Skin of body (tissue), 2 donors: ENCODE data around the gene MCOLN3. TPM values are rescaled to one million over a fixed set of nuclear protein-coding genes. Genes with fewer than 3 reads are reported as not detected.
"Not testable (repeated sequence)": the region's sequence is repeated elsewhere in the genome, so short reads cannot be mapped to it uniquely, and the experiment has no call there.

Experiments used
- DNase-seq: peaks from one replicate; lab custom pipeline; 2025; lab: John Stamatoyannopoulos, UW
- total RNA-seq: library from RNA; depleted of rRNA; stranded (reverse); fragments of >200 nt; gene quantifications from one replicate; pipeline ENCODE4 v1.2.3, GENCODE V29; 2014

MCOLN3 gene
- total RNA-seq, 1 donor from 2014 or later = 1.6 TPM

DNA sequence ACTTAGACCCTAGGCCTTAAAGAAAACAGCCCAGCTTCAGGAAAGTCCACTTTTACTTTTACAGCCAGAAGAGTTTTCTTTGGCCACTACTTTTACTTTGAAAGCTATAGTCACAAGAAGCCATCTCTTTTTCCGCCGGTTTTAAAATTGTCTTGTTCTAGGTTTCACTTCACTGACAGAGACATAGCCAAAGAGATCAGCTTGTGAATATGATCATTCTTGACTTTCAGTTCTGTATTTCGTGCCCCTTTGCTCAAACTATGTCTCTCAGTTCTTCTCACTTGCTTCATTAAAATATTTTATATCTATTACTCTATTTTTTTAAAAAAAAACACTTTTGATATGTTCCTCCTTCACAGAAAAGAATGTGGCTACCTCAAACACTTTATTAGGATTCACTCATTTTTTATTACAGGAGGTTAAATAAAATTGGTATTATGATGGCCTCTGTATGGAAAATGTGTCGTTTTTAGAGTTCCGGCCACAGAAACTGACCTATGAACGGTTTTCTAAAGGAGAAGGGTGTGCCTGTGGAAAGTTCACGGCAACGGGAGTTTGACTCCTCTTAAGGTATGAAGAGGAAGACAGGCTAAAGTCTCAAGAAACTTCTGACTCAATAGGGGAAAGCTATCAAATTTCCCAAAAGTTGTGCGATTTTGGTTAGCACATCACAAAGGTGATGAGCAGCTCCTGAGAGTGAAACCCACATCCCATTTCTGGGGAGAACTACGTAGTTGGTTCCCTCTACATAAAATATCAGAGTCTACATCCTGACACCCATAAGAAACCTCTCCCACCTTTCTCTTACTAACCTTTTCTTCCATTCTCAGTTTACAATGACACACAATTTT, 52.6 kb downstream of the MCOLN3 start:
- no peak for DNase-seq

DNA sequence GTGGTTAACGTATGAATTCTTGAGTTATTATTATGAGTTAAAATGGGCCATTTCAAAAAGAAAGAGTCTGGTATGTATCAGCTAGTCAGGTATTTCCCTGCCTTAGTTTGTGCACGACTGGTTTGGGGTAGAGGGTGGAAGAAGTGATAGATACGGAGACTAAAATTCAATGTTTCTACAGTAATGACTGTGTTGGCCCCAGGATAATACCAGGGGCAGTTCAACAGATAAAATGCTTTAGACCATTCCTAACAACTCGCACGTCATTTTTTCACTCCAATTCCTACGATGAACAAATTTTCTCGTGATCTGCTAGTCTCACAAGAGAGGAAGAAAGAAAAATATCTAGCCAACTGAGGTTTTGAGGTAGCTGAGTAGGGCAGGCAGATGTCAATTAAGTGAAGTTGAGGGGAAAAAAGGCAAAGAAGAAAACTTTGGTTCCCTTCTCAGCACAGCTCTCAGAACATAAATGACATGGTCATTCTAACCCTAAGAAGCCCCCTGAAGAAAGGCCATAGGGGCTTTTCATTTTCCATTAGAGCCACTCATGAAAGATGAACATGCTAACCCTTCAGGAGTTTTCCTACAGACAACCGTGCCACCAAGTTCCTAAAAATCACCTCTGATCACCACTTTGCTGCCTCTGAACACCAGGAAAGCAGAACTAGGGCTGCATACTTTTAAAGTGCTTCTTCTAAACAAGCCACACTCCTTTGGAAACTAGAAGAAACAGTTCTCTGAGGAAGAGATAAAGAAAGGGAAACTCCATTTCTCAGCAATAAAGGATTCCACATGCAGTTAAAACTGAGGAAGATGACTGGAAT, 57.0 kb downstream of the MCOLN3 start:
- no peak for DNase-seq

DNA sequence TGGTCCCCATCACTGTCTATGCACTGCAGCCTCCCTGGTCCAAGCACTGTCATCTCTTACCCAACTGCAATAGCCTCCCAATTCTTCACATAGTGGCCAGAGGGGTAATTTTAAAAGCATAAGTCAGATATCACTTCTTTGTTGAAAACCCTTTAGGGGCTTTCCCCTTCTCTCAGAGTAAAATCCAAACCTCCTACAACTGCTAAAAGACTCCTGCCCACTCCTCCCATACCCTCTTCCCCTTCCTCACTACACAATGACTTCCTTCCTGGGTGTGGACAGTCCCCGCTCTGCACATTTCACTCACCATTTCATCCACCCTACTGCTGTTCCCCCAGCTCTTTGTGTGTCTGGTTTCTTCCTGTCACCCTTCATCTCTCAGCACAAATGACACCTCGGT, 59.7 kb downstream of the MCOLN3 start:
- no peak for DNase-seq

DNA sequence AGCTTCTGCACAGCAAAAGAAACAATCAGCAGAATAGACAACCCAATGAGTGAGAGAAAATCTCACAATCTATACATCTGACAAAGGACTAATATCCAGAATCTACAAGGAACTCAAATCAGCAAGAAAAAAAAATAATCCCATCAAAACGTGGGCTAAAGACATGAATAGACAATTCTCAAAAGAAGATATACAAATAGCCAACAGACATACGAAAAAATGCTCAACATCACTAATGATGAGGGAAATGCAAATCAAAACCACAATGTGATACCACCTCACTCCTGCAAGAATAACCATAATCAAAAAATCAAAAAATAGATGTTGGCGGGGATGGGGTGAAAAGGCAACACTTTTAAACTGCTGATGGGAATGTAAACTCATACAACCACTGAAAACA, 61.7 kb downstream of the MCOLN3 start:
- DNase-seq = not testable (repeated sequence)

DNA sequence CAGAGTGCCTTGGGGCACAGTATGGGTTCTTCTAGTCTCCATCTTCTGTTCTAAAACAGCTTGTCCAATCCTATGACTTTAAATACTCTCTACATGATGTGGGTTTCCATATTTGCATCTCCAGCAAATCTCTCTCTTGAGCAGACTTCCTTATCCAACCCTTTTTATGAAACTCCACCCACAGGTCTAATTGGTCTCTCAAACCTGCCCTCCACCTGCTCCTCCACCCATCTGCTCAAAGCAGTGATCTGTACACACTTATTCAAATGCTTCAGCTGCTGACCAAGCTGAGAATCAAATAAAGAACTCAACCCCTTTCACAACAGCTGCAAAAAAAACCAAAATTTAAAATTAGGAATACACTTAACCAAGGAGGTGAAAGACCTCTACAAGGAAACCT, 62.9 kb downstream of the MCOLN3 start:
- no peak for DNase-seq

DNA sequence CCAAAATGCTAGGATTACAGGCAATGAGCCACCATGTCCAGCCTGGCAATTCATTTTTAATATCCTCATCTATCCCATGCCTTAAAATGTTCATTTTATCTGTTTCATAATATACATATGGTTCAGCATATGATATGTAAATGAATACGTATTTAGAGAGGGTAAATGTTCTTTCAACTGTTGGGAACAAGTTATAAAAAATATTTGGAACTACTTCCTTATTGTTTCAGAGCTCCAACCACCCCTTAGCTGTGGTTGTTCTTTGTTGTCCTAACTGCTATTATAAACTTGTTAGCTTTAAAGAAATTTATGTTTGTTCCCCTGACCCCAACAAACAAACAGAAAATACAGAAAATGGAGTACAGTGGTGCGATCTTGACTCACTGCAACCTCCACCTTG, 65.9 kb downstream of the MCOLN3 start:
- no peak for DNase-seq

DNA sequence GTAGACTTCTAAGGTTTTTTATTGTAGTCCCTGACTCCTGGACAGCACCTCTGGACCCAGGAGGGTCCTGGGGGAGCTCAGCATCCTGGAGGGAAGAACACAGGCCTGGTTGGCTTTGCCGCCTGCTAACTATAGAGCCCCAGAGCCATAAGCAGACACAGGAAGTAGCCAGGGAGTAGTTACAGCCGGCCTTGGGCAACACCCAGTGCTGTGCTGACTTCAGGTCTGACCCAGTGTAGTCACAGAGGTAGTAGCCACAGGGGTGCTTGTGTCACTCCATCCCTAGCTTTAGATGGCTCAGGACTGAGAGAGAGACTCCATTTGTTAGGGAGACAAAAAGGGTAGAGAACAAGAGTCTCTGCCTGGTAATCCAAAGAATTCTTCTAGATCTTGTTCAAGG, 73.3 kb downstream of the MCOLN3 start:
- DNase-seq = no peak

DNA sequence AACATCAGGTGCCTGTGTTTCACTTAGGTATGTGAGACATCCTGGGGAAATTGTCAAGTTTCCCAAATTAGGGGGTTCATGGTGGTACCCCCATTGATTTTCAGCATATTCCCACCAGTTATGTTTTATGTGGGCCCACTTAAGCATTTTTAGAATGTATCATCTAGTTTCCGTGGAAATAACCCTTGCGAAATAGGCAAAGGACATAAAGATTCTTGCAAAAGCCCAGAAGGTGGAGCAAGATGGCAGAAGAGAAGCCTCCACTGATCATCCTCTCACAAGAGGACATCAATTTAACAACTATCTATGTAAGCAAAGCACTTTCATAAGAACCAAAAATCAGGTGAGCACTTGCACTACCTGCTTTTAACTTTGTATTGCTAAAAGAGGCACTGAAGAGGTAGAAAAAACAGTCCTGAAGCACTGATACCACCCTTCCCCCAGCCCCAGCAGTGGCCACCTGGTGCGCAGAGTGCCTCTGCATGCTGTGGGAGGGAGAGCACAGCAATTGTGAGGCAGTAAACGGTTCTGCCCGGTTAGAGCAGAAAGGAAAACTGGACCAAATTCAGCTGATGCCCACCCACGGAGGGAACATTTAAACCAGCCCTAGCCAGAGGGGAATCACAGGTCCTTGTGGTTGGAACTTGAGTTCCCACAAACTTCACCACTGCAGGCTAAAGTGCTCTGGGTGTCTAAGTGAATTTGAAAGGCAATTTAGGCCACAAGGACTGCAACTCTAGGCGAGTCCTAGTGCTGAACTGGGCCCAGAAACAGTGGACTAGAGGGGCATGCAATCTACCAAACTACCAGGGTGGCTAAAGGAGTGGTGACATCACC, 74.6 kb downstream of the MCOLN3 start:
- DNase-seq = no peak

DNA sequence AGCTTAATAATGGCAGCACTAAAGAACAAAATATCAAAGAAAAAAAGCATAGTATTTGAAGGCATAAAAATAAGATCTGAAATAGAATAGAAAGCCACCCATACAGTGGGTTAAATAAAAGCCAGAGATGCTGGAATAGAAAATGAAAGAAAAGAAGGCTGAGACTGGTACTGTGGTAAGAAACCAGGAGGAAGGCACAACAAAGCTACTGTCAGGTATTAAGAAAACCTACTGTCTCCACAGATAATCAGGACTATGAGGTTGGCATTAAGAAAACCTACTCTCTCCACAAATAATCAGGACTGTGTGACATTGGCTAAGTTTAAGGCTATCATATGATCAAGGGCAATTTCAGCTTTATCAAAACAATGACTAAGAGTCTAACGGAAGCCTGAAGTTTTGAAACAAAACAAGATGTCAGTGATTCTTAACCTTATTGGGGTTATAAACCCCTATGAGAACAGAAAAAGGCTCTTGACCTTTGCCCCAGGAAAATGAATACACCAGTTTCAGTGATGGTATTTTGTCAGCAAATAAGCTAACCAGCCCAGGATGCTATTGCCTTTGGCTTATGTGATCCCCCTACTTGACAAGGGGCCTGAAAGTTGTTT, 75.8 kb downstream of the MCOLN3 start:
- no peak for DNase-seq

DNA sequence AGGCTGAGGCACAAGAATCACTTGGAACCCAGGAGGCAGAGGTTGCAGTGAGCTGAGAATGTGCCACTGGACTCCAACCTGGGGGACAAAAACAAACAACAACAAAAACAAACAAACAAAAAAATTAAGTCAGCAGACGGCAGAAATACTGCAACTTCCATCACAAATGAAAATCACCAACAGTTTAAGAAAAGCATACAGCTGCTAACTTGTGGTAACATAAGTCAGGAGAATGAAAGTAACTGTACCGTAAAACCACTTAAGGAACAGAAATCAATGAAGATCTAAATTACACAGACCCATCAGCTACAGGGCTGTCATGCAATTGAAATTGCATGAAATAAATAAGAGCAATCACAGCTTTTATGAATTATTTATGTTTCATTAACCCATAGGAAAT, 76.3 kb downstream of the MCOLN3 start:
- no peak for DNase-seq

DNA sequence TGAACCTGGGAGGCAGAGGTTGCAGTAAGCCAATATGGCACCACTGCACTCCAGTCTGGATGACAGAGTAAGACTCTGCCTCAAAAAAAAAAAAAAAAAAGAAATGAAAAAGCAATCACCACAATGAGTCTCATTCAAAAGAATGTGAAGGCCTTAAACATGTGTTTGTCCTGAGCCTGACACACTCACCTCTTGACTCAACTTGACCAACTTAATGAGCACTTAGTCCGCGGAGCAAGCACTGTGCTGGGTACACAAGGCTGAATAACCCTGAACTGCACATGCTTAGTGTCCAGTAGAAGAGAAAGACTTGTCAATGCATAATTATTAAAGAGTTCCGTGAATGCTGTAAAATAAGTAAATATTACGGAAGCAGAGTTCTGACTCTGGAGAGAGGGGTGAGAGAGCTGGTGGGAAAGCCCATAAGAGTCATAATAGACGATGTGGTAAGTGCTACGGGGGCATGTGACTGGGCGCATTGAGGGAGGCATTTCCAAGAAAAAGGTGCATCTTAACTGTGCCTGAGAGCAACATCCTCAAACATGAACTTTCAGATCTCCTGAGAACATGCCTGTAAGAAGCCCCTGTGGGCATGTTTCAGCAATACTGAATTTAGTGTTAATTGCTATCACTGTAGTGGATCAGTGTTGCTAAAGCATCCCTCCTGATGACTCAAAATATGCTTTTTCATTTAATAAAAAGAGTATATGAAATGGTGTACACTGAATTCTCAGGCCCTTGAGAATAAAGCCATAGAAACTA, 78.6 kb downstream of the MCOLN3 start:
- DNase-seq = no peak

DNA sequence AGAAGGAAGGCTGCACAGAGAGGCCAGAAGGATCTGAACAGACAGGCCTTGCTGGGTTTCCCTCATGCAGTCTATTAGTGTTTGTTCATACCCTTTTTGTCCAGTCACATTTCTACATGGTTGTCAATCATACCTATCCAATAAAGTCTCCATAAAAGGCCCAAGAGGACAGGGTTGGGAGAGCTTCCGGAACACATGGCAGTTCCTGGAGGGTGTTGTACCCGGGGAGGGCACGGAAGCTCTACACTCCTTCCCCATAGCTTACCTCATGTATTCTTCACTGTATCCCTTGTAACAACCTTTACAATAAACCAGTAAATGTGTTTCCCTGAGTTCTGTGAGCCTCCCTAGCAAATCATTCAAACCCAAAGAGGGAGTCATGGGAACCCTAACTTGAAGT, 79.4 kb downstream of the MCOLN3 start:
- DNase-seq = no peak

DNA sequence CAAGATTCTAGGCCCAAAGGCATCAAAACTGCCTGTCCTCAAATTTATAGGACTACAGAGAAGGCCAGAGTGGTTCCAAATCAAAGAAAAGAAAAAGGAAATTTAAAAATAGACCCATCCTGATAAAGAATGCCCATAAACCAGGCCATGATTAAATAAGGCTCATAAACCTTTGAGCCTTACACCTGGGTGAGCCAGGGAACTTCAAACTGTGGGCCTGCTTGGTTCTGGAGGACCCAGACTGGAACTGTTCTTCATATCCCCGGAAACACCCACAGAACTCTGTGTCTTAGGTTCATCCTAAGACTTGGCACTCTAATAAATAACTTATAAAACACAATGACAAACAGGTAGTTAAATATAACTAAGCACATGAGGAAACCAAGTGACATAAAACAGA, 80.2 kb downstream of the MCOLN3 start:
- no peak for DNase-seq

Other genes starting within 250 kb of the MCOLN3 start
- 4.4 TPM for gene LPAR3, start 155.3 kb downstream of the MCOLN3 start, total RNA-seq
- 1.8 TPM for gene MCOLN2, start 51.4 kb downstream of the MCOLN3 start, total RNA-seq
- 22.0 TPM for gene SYDE2, start 152.5 kb upstream of the MCOLN3 start, total RNA-seq
- gene C1orf52, start 211.2 kb upstream of the MCOLN3 start, total RNA-seq = 23.4 TPM
- 25.3 TPM for gene BCL10, start 228.1 kb upstream of the MCOLN3 start, total RNA-seq